Activated B cell treated with CpG ODN at 0.5 μM for 24 hours (primary cell): ENCODE data around the gene ME1. TPM values are rescaled to one million over a fixed set of nuclear protein-coding genes. Genes with fewer than 3 reads are reported as not detected.

ENCODE experiments used
- ATAC-seq: fragments of 200-7000 bp; cut with Tn5 transposase; one replicate; pipeline ENCODE4 v1.10.0; 2021; ENCODE audit warnings: low read depth, mild to moderate bottlenecking, moderate library complexity
- CTCF ChIA-PET: fragments of 350-600 bp; sonication (Branson Sonifier 250); formaldehyde crosslinking; loops from one replicate; lab custom pipeline; 2021; ENCODE audit warnings: antibody characterized with exemption; lab: Charles Lee
- POLR2A ChIA-PET: fragments of 350-600 bp; sonication (Branson Sonifier 250); formaldehyde crosslinking; loops from one replicate; lab custom pipeline; 2021; ENCODE audit warnings: antibody characterized with exemption; lab: Charles Lee
- DNase-seq: peaks from one replicate; pipeline ENCODE4 v3.0.0; 2022
- H3K27ac Mint-ChIP-seq: one replicate; pipeline ENCODE4 v1.8.0; 2020; ENCODE audit warnings: mixed read lengths
- H3K27me3 Mint-ChIP-seq: one replicate; pipeline ENCODE4 v1.8.0; 2021; ENCODE audit warnings: mixed read lengths
- H3K36me3 Mint-ChIP-seq: one replicate; pipeline ENCODE4 v1.8.0; 2021; ENCODE audit warnings: low read depth, mixed read lengths
- H3K4me1 Mint-ChIP-seq: one replicate; pipeline ENCODE4 v1.8.0; 2021; ENCODE audit warnings: mixed read lengths
- H3K4me3 Mint-ChIP-seq: one replicate; pipeline ENCODE4 v1.8.0; 2020; ENCODE audit warnings: mild to moderate bottlenecking, mixed read lengths
- H3K9me3 Mint-ChIP-seq: one replicate; pipeline ENCODE4 v1.8.0; 2020; ENCODE audit warnings: mixed read lengths
- CTCF ChIP-seq: fragments of 200-600 bp; IDR thresholded peaks from one replicate; pipeline ENCODE4 v1.8.0; 2022; ENCODE audit warnings: antibody characterized with exemption, mild to moderate bottlenecking
- intact Hi-C: fragments of 100-400 bp; cut with micrococcal nuclease; formaldehyde crosslinking; loops from one replicate; pipeline ENCODE4 v1.15.1; 2024
- total RNA-seq: library from RNA; stranded (reverse); gene quantifications from 2 replicates; pipeline ENCODE4 v1.2.3, GENCODE V29; 2022

Gene ME1
- total RNA-seq, 1 donor from 2014 or later = not detected

- Mint-ChIP-seq H3K4me1 (no peaks in the 10 kb centered on the region), H3K27me3 (peaks cover 14% of the 10 kb centered on the region), H3K27ac (no peak overlapping the region), H3K36me3 (no peaks in the 10 kb centered on the region), H3K9me3 (no peaks in the 10 kb centered on the region), H3K4me3 (no peak overlapping the region)
- peak; percentile 64 for TF ChIP-seq CTCF
- CTCF ChIA-PET = interaction anchor here (0.6 to 4.2 kb wide), 14 partner anchors 12 to 1012 kb away, joined by 3 to 73 read pairs (median 4); partner anchors contain the start of genes CEP162, DOP1A, PRSS35 and UBE3D
- intact Hi-C loops = loop anchor here (1.0 kb wide), 5 partner anchors 22 to 944 kb away; partner anchors contain the start of genes DOP1A, PGM3 and RWDD2A
- no peak for DNase-seq
- POLR2A ChIA-PET = interaction anchor here (2.2 kb wide), 1 partner anchor 149 kb away, joined by 8 read pairs; the partner anchor contains the start of genes DOP1A and UBE3D
- peak; percentile 98 for ATAC-seq
Observed at GRCh38 chr6:83215131-83216047, 215.5 kb downstream of the ME1 start.

- Mint-ChIP-seq H3K36me3 (no peaks in the 10 kb centered on the region), H3K27me3 (peaks cover 7% of the 10 kb centered on the region), H3K27ac (no peak overlapping the region), H3K4me3 (no peak overlapping the region), H3K9me3 (no peaks in the 10 kb centered on the region), H3K4me1 (peaks cover 9% of the 10 kb centered on the region)
- intact Hi-C loops = no loop called here
- DNase-seq (no peak), ATAC-seq (no peak)
- POLR2A ChIA-PET = no interaction called here
- CTCF ChIA-PET = no interaction called here
- TF ChIP-seq CTCF = no peak
Observed at GRCh38 chr6:83202031-83202430, 228.8 kb downstream of the ME1 start.

GRCh38 chr6:83199863-83200225, 231.0 kb downstream of the ME1 start:
- POLR2A ChIA-PET = no interaction called here
- no peaks in the 10 kb centered on the region for H3K36me3 Mint-ChIP-seq
- intact Hi-C loops = loop anchor here (10.0 kb wide), 1 partner anchor 655 kb away; the partner anchor contains the start of genes CYB5R4 and RIPPLY2
- H3K4me1 Mint-ChIP-seq = peaks cover 15% of the 10 kb centered on the region
- CTCF ChIA-PET = interaction anchor here (0.9 kb wide), 1 partner anchor 15 kb away, joined by 3 read pairs; no protein-coding TSS in a partner anchor
- TF ChIP-seq CTCF = no peak
- ATAC-seq = no peak
- no peak for DNase-seq
- no peaks in the 10 kb centered on the region for H3K9me3 Mint-ChIP-seq
- no peaks in the 10 kb centered on the region for H3K27me3 Mint-ChIP-seq
- no peak overlapping the region for H3K27ac Mint-ChIP-seq
- H3K4me3 Mint-ChIP-seq = no peak overlapping the region

GRCh38 chr6:83199173-83199862, 231.5 kb downstream of the ME1 start:
- CTCF ChIA-PET = interaction anchor here (0.9 kb wide), 1 partner anchor 16 kb away, joined by 3 read pairs; no protein-coding TSS in a partner anchor
- DNase-seq (no peak), ATAC-seq (peak; percentile 85)
- Mint-ChIP-seq H3K27me3 (no peaks in the 10 kb centered on the region), H3K9me3 (no peaks in the 10 kb centered on the region), H3K27ac (no peak overlapping the region), H3K36me3 (no peaks in the 10 kb centered on the region), H3K4me1 (peaks cover 18% of the 10 kb centered on the region), H3K4me3 (no peak overlapping the region)
- TF ChIP-seq CTCF = no peak
- intact Hi-C loops = loop anchor here (10.0 kb wide), 1 partner anchor 655 kb away; the partner anchor contains the start of genes CYB5R4 and RIPPLY2
- POLR2A ChIA-PET = no interaction called here
